HG02852 (cell line): ENCODE results near the gene PAPOLB.
"Not testable (repeated sequence)": the region's sequence is repeated elsewhere in the genome, so short reads cannot be mapped to it uniquely, and the experiment has no call there.

Experiments
- ATAC-seq: cut with Tn5 transposase; IDR thresholded peaks from one replicate; pipeline ENCODE4 v1.9.1; 2021; ENCODE audit warnings: mild to moderate bottlenecking, moderate library complexity; ENCODE audit not compliant: unreplicated experiment

The PAPOLB gene

GRCh38 chr7:4861673-4862072 lies at the start of gene PAPOLB:
Gene PAPOLB, minus strand, starts transcription at chr7:4862030. Its CDS starts 220 bp downstream, at chr7:4861810.
- no peak for ATAC-seq

DNA sequence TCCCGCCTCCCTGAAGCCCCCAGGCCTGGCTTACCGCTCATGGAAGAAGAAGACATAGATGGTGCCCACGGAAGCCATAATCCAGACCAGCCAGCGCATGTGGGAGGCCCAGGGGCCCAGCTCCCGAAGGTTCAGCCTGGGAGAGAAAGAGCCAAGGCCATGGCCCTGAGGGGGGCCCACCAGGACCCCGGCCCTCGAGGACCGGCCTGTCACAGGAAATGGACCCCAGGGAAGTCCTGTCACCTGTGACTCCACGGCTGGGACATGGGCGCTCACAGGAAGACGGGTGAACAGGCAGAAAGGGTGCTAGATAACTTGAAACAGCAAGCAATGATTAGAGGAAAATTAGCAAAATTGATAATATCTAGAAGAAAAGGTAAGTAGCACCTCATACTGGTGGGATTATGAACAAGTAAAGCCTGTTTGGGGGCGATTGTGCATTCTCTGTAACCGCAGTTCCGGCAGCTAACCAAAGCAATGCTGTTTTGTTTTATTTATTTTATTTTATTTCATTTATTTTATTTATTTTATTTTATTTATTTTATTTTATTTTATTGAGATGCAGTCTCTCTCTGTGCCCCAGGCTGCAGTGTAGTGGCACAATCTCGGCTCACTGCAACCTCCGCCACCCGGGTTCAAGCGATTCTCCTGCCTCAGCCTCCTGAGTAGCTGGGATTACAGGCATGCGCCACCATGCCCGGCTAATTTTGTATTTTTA lies 49.4 kb upstream of the PAPOLB start:
- ATAC-seq, result no peak

- ATAC-seq, result no peak
Observed at GRCh38 chr7:4906682-4907081, 44.9 kb upstream of the PAPOLB start.

- no peak for ATAC-seq
Observed at GRCh38 chr7:4905171-4905570, 43.3 kb upstream of the PAPOLB start.

GRCh38 chr7:4904346-4904745 lies 42.5 kb upstream of the PAPOLB start:
- no peak for ATAC-seq

DNA sequence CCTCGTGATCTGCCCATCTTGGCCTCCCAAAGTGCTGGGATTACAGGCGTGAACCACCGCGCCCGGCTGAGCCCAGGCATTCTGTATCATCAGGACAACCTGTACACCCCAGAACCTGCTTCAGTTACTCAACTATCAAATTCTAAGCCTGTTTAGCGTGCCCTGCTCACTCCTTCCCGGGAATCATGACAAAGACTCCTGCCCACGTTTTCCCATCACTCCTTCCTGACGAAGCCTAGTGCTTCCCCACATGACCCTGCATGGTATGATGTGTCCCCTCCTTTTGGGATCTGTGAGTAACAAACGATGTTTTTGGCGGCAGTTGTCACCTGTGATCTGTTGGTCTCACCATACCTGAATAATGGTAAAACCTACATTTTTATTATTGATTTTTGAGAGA lies 33.9 kb upstream of the PAPOLB start:
- no peak for ATAC-seq

- ATAC-seq, result no peak
Observed at GRCh38 chr7:4894482-4894881, 32.7 kb upstream of the PAPOLB start.

DNA sequence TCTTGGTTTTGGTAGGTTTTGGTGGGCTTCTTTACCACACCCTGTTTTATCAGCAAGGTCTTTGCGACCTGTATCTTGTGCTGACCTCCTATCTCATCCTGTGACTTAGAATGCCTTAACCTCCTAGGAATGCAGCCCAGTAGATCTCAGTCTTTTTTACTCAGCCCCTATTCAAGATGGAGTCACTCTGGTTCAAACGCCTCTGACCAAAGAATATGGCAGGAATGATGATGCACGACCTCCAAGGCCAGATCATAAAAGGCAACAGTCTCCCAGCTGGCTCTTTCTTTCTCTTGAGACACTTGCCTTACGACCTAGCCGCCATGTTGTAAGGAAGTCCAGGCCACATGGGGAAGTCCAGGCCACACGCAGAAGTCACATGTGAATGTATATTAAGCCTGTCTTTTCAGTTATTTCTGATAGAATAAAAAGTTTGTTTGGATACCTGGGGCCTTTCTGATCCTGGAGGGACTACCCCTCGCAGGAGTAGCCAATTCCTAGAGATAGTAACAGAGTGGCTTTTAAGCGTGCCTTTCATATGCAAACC lies 32.2 kb upstream of the PAPOLB start:
- no peak for ATAC-seq

DNA sequence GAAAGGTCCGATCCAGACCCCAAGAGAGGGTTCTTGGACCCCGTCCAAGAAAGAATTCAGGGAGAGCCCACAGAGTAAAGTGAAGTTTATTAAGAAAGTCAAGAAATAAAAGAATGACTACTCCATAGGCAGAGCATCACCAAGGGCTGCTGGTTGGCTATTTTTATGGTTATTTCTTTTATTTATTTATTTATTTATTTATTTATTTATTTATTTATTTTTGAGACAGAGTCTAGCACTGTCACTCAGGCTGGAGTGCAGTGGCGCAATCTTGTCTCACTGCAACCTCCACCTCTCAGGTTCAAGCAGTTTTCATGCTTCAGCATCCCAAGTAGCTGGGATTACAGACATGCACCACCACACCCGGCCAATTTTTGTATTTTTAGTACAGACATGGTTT lies 31.4 kb upstream of the PAPOLB start:
- not testable (repeated sequence) for ATAC-seq

DNA sequence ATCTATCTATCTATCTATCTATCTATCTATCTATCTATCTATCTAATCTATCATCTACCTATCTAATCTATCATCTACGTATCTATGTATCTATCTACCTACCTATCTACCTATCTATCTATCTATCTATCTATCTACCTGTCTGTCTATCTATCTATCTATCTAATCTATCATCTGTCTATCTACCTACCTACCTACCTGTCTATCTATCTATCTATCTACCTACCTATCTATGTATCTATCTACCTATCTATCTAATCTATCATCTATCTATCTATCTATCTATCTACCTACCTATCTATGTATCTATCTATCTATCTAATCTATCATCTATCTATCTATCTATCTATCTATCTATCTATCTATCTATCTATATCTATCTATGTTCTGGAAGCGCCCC lies 29.7 kb upstream of the PAPOLB start:
- ATAC-seq, result not testable (repeated sequence)

DNA sequence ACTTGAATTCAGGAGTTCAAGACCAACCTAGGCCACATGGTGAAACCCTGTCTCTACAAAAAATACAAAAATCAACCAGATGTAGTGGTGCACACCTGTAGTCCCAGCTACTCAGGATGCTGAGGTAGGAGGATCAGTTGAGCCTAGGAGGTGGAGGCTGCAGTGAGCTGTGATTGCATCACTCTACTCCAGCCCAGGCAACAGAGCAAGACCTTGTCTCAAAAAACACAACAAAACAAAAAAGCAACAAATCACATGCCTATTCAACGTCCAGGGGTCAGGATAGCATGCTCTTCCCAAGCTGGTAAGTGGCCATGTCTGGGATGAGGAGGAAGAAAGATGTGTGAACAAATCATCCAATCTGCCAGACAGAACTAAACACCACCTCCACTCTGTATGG lies 27.9 kb upstream of the PAPOLB start:
- no peak for ATAC-seq

GRCh38 chr7:4888161-4888560 lies 26.3 kb upstream of the PAPOLB start:
- no peak for ATAC-seq

DNA sequence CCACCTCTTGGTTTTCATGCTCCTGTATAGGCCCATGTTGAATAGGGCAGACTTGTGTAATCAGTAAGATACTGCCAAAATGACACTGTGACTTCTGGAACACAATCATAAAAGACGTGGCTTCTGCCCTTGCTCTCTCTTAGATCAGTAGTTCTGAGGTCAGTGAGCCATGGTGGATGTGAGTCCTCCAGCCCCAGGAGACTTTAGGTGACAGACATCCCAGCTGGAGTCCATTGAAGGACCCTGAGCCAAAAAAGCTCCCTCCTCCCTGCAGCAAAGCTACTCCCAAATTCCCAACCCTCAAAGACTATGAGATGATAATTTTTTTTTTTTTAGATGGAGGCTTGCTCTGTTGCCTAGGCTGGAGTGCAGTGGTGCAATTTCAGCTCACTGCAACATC lies 24.8 kb upstream of the PAPOLB start:
- ATAC-seq, result no peak

- no peak for ATAC-seq
Observed at GRCh38 chr7:4885317-4885807, 23.5 kb upstream of the PAPOLB start.

DNA sequence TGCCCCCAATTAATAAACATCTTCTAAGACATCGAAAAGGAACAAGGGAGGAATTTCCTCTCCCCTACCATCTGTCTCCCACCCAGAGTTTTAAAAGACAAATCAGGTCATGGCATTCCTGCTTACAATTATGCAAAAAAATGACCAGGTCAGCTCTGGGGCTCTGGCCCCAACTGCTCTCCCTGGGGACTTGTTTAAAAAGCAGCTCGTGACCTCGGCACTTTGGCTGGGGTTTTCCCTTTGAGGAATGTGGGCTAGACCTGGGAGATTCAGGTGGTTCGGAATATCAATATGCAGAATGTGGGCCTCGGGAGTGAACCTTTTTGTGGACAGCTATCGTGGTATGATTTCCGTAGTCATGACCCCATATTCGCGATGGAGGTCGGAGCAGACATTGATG lies 22.3 kb upstream of the PAPOLB start:
- no peak for ATAC-seq

GRCh38 chr7:4883372-4884144 lies 21.7 kb upstream of the PAPOLB start, which contains the start of gene RADIL:
Gene RADIL, minus strand, starts transcription at chr7:4883716. Its CDS starts 5,577 bp downstream, at chr7:4878139.
- ATAC-seq, result peak; percentile 76

- no peak for ATAC-seq
Observed at GRCh38 chr7:4883033-4883371, 21.2 kb upstream of the PAPOLB start.

- ATAC-seq, result no peak
Observed at GRCh38 chr7:4882169-4883032, 20.6 kb upstream of the PAPOLB start.

DNA sequence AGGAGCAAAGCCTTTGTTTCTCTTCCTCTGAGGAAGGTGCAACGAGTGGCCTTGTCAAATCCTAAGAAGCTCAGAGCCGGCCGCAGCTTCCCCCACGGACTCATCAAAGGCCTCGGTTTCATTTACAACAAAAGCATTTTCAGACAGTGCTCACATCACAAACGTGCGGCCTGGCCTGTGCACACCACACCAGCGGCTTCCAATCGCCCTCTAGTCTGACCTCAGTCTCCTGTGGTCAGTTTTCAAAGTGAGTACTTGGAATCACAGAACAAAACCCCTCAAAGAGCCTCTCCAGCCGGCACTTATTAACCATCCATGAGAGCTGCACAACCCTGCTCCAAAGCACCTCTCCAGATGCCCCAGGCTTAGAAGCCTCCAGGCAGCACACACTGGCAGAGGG lies 18.4 kb upstream of the PAPOLB start:
- no peak for ATAC-seq

DNA sequence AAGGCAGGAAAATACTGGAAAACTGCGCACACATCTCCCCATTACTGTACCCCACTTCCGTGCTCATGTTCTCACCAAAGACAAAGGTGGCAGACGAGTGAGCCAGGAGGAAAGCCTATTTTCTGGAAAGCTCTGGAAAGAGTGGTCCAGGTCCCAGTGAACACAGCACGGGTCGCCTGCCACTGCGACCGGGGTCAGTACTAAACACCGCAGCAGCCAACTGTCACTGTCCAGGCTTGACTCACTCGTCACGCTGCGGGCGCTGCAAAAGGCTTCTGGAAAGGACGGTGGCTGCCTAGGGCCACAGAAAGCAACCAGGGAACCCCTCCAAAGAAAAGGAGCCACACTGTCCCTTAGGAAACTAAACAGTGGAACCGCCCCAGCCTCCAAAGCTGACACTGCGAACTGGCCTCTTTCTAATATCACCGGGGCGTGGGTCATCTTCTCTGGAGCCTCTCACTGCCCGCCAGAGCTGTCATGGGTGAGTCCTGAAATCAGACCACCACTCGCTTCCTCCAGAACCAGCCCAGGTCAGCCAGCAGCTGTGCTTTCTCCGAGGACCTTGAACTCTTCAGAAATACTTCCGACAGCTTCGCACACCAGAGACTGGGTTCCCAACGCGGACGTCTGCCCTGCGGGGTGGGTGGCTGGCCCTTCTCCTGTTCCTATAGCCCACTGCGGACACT lies 17.7 kb upstream of the PAPOLB start:
- no peak for ATAC-seq
